GM21360 (cell line): ENCODE measurements around the gene SEC31A.

Experiments used
- ATAC-seq: cut with Tn5 transposase; IDR thresholded peaks from one replicate; pipeline ENCODE4 v1.9.1; 2021; ENCODE audit warnings: mild to moderate bottlenecking, moderate library complexity; ENCODE audit not compliant: unreplicated experiment

SEC31A gene

GRCh38 chr4:82770607-82771006 is 120.3 kb downstream of the SEC31A start:
- no peak for ATAC-seq
